Gastroesophageal sphincter (tissue), 4 donors: ENCODE data around the gene GABRR2. TPM values are rescaled to one million over a fixed set of nuclear protein-coding genes. Genes with fewer than 3 reads are reported as not detected.

ENCODE experiments used
- ATAC-seq: fragments of 150-250 bp; one replicate; pipeline ENCODE4 v1.9.1; 2016; ENCODE audit warnings: mild to moderate bottlenecking, moderate library complexity
- H3K27ac ChIP-seq, 4 donors: fragments of 200-600 bp; sonication (generic) in 3 of 4; 1 replicate in 3 of 4; 2 replicates in 1 of 4; pipeline ENCODE4 v1.5.1; 2016 to 2019
- H3K27me3 ChIP-seq: fragments of 200-600 bp; sonication (generic); one replicate; pipeline ENCODE4 v1.5.1; 2019
- H3K36me3 ChIP-seq, 2 donors: fragments of 200-600 bp; sonication (generic); one replicate each; pipeline ENCODE4 v1.5.1; 2019; ENCODE audit warnings: control low read depth in 1 of 2
- H3K4me1 ChIP-seq, 3 donors: fragments of 200-600 bp; sonication (generic); 1 replicate in 2 of 3; 2 replicates in 1 of 3; pipeline ENCODE4 v1.5.1; 2016 to 2019; ENCODE audit warnings: control low read depth in 2 of 3
- H3K4me3 ChIP-seq, 2 donors: fragments of 200-600 bp; sonication (generic); one replicate each; pipeline ENCODE4 v1.5.1; 2019; ENCODE audit warnings: mild to moderate bottlenecking in 1 of 2, moderate library complexity in 1 of 2
- H3K9me3 ChIP-seq, 3 donors: fragments of 200-600 bp; sonication (generic); one replicate each; pipeline ENCODE4 v1.5.1; 2017 to 2019; ENCODE audit warnings: control low read depth in 2 of 3
- CTCF ChIP-seq, 4 experiments: fragments of 200-600 bp in 2 of 4; fragments of 450-650 bp in 2 of 4; sonication (generic) in 1 of 4; IDR thresholded peaks; one replicate each; pipeline ENCODE4 v1.5.1; 2017 to 2019; ENCODE audit warnings: antibody characterized with exemption in 4 of 4, mild to moderate bottlenecking in 2 of 4, moderate library complexity in 2 of 4
- EP300 ChIP-seq: sonication (generic); formaldehyde crosslinking; IDR thresholded peaks from one replicate; pipeline ENCODE4 v1.6.1; 2017; ENCODE audit warnings: antibody characterized with exemption, mild to moderate bottlenecking
- POLR2A ChIP-seq, 2 donors: fragments of 450-650 bp; IDR thresholded peaks; one replicate each; pipeline ENCODE4 v1.6.1; 2017; ENCODE audit warnings: antibody characterized with exemption in 2 of 2, mild to moderate bottlenecking in 2 of 2, moderate library complexity in 1 of 2
- POLR2AphosphoS5 ChIP-seq: sonication (generic); formaldehyde crosslinking; IDR thresholded peaks from one replicate; pipeline ENCODE4 v1.6.1; 2017; ENCODE audit warnings: antibody characterized with exemption
- WGBS, 2 donors: methylation state at CpG; one replicate each; pipeline ENCODE4 v1.1.5; 2018; ENCODE audit warnings: low coverage in 1 of 2; 5-methylcytosine and 5-hydroxymethylcytosine counted together
- total RNA-seq, 4 donors: library from RNA; depleted of rRNA; stranded (reverse); fragments of >200 nt; gene quantifications; one replicate each; pipeline ENCODE4 v1.1.0, GENCODE V29; 2016

The GABRR2 gene
- total RNA-seq, 4 donors from 2014 or later = 0.30 to 1.3 TPM; not detected in 2

- no peak for TF ChIP-seq POLR2AphosphoS5
- no peak for TF ChIP-seq POLR2A (IDR thresholded peaks at IDR 0.05)
- no peak for TF ChIP-seq EP300
- no peak for TF ChIP-seq CTCF (IDR thresholded peaks at IDR 0.05)
- no peak for ATAC-seq
- Histone ChIP-seq H3K4me1 (no peaks in the 10 kb centered on the region), H3K27ac (no peak overlapping the region), H3K36me3 (no peaks in the 10 kb centered on the region), H3K9me3 (no peaks in the 10 kb centered on the region), H3K27me3 (no peaks in the 10 kb centered on the region), H3K4me3 (no peak overlapping the region)
- 70 to 100% methylated on average over 2 to 5 of the region's 6 CpGs for WGBS, 2 donors
Observed at GRCh38 chr6:89286516-89286915, 28.6 kb downstream of the GABRR2 start.

- H3K27me3 ChIP-seq = no peaks in the 10 kb centered on the region
- WGBS, 2 donors = 67 to 74% methylated on average over 3 to 13 of the region's 15 CpGs
- no peak overlapping the region for H3K4me3 ChIP-seq
- ATAC-seq = no peak
- TF ChIP-seq EP300 = no peak
- no peak for TF ChIP-seq POLR2A (IDR thresholded peaks at IDR 0.05)
- no peak for TF ChIP-seq POLR2AphosphoS5
- TF ChIP-seq CTCF (IDR thresholded peaks at IDR 0.05) = no peak
- H3K4me1 ChIP-seq = no peaks in the 10 kb centered on the region
- H3K27ac ChIP-seq = no peak overlapping the region
- H3K36me3 ChIP-seq = no peaks in the 10 kb centered on the region
- no peaks in the 10 kb centered on the region for H3K9me3 ChIP-seq
Observed at GRCh38 chr6:89284963-89285735, 29.9 kb downstream of the GABRR2 start.

- Histone ChIP-seq H3K4me3 (no peak overlapping the region), H3K27me3 (no peaks in the 10 kb centered on the region), H3K36me3 (no peaks in the 10 kb centered on the region), H3K27ac (no peak overlapping the region), H3K4me1 (no peaks in the 10 kb centered on the region), H3K9me3 (no peaks in the 10 kb centered on the region)
- TF ChIP-seq EP300 (no peak), CTCF (IDR thresholded peaks at IDR 0.05) (no peak), POLR2A (IDR thresholded peaks at IDR 0.05) (no peak), POLR2AphosphoS5 (no peak)
- 87 to 100% methylated on average over 1 to 3 of the region's 3 CpGs for WGBS, 2 donors
- no peak for ATAC-seq
Observed at GRCh38 chr6:89284081-89284480, 31.0 kb downstream of the GABRR2 start.

GRCh38 chr6:89282749-89283148 lies 32.4 kb downstream of the GABRR2 start:
- H3K4me1 ChIP-seq = no peaks in the 10 kb centered on the region
- no peak overlapping the region for H3K4me3 ChIP-seq
- H3K27ac ChIP-seq = no peak overlapping the region
- H3K36me3 ChIP-seq = no peaks in the 10 kb centered on the region
- 70 to 94% methylated on average over 2 to 7 of the region's 9 CpGs for WGBS, 2 donors
- no peak for ATAC-seq
- H3K9me3 ChIP-seq = no peaks in the 10 kb centered on the region
- H3K27me3 ChIP-seq = no peaks in the 10 kb centered on the region
- TF ChIP-seq POLR2A (IDR thresholded peaks at IDR 0.05) (no peak), EP300 (no peak), CTCF (IDR thresholded peaks at IDR 0.05) (no peak)

GRCh38 chr6:89281779-89282246 lies 33.3 kb downstream of the GABRR2 start:
- Histone ChIP-seq H3K27me3 (no peaks in the 10 kb centered on the region), H3K36me3 (no peaks in the 10 kb centered on the region), H3K9me3 (no peaks in the 10 kb centered on the region), H3K4me1 (no peaks in the 10 kb centered on the region), H3K4me3 (no peak overlapping the region), H3K27ac (no peak overlapping the region)
- TF ChIP-seq EP300 (no peak), CTCF (IDR thresholded peaks at IDR 0.05) (no peak), POLR2A (IDR thresholded peaks at IDR 0.05) (no peak), POLR2AphosphoS5 (no peak)
- no peak for ATAC-seq
- WGBS, 2 donors = 53 to 62% methylated on average over 6 to 8 of the region's 10 CpGs
